Skeletal muscle satellite cell (primary cell): ENCODE results near the gene ANKRD29. TPM values are rescaled to one million over a fixed set of nuclear protein-coding genes. Genes with fewer than 3 reads are reported as not detected.
"Not testable (repeated sequence)": the region's sequence is repeated elsewhere in the genome, so short reads cannot be mapped to it uniquely, and the experiment has no call there.

Experiments
- H3K27me3 ChIP-seq: 2 replicates; pipeline ENCODE4 v1.7.0; 2013; ENCODE audit warnings: low read length; ENCODE audit not compliant: control insufficient read depth, insufficient read depth
- H3K36me3 ChIP-seq: 2 replicates; pipeline ENCODE4 v1.7.0; 2013; ENCODE audit warnings: mild to moderate bottlenecking, control low read depth, low read length; ENCODE audit not compliant: insufficient read depth
- H3K4me1 ChIP-seq: 2 replicates; pipeline ENCODE4 v1.7.0; 2013; ENCODE audit warnings: low read length; ENCODE audit not compliant: control insufficient read depth, insufficient read depth
- H3K4me2 ChIP-seq: 2 replicates; pipeline ENCODE4 v1.7.0; 2013; ENCODE audit warnings: mild to moderate bottlenecking, low read length
- H3K4me3 ChIP-seq: 2 replicates; pipeline ENCODE4 v1.7.0; 2013; ENCODE audit warnings: low read length
- H3K9ac ChIP-seq: 2 replicates; pipeline ENCODE4 v1.7.0; 2013; ENCODE audit warnings: mild to moderate bottlenecking, low read depth, low read length, moderate library complexity
- H3K9me3 ChIP-seq: replicated peaks from 2 replicates; pipeline ENCODE4 v1.7.0; 2013; ENCODE audit warnings: mild to moderate bottlenecking, control low read depth, low read length
- small RNA-seq: library from RNA; depleted of rRNA; stranded (forward); fragments of <200 nt; gene quantifications from one replicate; pipeline ENCODE3, GENCODE V24; 2012

Gene ANKRD29

GRCh38 chr18:23565916-23566547 lies 96.7 kb downstream of the ANKRD29 start:
- Histone ChIP-seq H3K9me3 (no peaks in the 10 kb centered on the region), H3K27me3 (no peaks in the 10 kb centered on the region), H3K4me2 (no peak overlapping the region), H3K4me3 (no peak overlapping the region), H3K4me1 (peaks cover 7% of the 10 kb centered on the region), H3K36me3 (peaks cover 85% of the 10 kb centered on the region), H3K9ac (no peak overlapping the region)

DNA sequence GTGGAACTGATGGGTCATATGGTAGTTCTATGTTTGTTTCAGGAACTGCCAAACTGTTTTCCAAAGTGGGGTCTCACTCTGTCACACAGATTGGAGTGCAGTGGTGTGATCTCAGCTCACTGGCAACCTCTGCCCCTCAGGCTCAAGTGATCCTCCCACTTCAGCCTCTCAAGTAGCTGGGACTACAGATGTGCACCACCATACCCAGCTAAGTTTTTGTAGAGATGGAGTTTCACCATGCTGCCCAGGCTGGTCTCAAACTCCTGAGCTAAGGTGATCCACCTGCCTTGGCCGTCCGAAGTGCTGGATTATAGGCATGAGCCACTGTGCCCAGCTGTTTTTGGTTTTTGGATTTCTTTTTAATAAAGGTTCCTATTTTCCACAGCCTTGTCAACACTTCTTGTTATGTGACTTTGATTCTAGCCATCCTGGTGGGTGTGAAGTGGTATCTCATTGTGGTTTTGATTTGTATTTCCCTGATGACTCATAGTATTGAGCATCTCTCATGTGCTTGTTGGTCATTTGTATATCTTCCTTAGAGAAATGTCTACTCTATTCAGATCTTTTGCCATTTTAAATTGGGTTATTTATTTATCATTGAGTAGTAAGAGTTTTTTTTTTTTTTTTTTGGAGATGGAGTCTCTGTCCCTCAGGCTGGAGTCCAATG lies 99.2 kb downstream of the ANKRD29 start:
- Histone ChIP-seq H3K36me3 (peaks cover 74% of the 10 kb centered on the region), H3K4me2 (no peak overlapping the region), H3K4me1 (peaks cover 7% of the 10 kb centered on the region), H3K9me3 (no peaks in the 10 kb centered on the region), H3K4me3 (no peak overlapping the region), H3K9ac (no peak overlapping the region), H3K27me3 (no peaks in the 10 kb centered on the region)

- Histone ChIP-seq H3K36me3 (peaks cover 74% of the 10 kb centered on the region), H3K4me3 (no peak overlapping the region), H3K4me1 (peaks cover 7% of the 10 kb centered on the region), H3K9me3 (no peaks in the 10 kb centered on the region), H3K4me2 (no peak overlapping the region), H3K27me3 (no peaks in the 10 kb centered on the region), H3K9ac (no peak overlapping the region)
Observed at GRCh38 chr18:23560186-23560585, 102.5 kb downstream of the ANKRD29 start.

- H3K4me2 ChIP-seq, H3K9me3 ChIP-seq, H3K4me3 ChIP-seq, H3K9ac ChIP-seq, H3K4me1 ChIP-seq, H3K27me3 ChIP-seq: not testable (repeated sequence)
- H3K36me3 ChIP-seq, result peaks cover 80% of the 10 kb centered on the region
Observed at GRCh38 chr18:23557511-23557910, 105.2 kb downstream of the ANKRD29 start.

DNA sequence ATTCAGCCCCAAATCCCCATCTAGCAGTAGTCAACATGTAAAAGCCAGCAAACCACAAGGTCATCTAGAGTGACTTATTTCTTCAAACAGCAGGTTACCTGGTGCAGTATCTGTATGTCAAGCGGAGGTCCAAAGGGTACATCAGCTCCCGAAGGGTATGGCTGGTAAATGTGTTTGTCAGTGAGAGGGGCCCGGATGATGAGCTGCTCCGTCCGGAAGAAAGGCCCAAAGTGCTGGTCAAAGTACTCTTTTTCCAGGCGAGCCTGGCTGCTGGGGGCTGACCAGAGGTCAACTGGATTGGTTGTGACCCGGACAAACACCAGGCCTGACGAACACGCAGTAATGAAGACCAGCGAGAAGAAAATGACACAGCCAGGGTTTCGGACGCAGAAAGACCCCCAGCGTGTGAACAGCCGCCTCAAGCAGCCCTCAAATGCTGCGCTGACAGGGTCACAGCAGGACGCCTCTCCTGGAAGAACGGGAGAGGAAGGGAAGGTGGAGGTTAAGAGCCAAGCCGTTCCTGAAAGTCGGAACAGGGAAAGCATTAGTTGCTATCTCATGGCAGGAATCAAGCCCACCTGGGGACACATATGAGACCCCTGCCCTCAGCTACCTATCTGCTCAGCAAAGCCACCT lies 106.4 kb downstream of the ANKRD29 start:
- Histone ChIP-seq H3K36me3 (peaks cover 80% of the 10 kb centered on the region), H3K4me1 (no peaks in the 10 kb centered on the region), H3K9ac (no peak overlapping the region), H3K9me3 (no peaks in the 10 kb centered on the region), H3K4me2 (no peak overlapping the region), H3K4me3 (no peak overlapping the region), H3K27me3 (no peaks in the 10 kb centered on the region)

DNA sequence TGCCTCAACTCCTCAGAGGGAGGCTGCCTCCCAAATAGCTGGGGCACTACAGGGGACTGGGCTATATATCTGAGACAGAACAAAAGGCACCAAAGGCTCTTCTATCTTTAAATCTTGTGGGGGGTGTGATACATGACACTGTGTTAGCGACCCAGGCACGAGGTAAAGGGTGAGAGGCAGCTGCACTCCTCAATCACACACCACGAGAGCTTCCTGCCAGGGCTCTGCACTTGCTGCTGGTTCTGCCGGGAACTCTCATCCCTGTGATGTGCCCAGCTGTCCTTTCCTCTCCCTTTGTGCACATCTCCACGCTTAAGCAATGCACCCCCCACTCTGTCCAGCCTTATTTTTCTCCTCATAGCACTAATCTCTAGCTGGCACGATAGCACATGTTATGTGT lies 108.8 kb downstream of the ANKRD29 start:
- Histone ChIP-seq H3K36me3 (peaks cover 78% of the 10 kb centered on the region), H3K9ac (no peak overlapping the region), H3K27me3 (no peaks in the 10 kb centered on the region), H3K4me3 (no peak overlapping the region), H3K4me1 (no peaks in the 10 kb centered on the region), H3K4me2 (no peak overlapping the region), H3K9me3 (no peaks in the 10 kb centered on the region)

DNA sequence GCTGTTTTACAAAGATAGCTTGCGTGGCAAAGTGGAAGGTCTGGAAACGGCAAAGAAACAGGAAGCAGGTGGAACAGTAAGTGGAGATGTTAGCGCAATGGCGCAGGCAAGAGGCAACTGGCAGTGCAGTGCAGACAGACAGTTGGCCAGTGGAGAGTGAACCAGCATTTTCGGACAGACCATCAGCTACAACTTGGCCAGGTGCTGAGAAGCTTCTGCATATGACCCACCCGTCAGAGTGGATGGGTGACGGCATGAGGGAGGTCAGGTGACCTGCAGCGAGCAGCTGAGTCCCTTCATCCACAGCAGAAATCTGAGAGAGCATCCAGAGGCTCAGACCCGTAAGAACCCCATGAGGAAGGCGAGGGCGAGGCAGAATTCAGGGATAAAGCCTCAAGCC lies 110.2 kb downstream of the ANKRD29 start:
- Histone ChIP-seq H3K9me3 (no peaks in the 10 kb centered on the region), H3K36me3 (peaks cover 83% of the 10 kb centered on the region), H3K9ac (no peak overlapping the region), H3K27me3 (no peaks in the 10 kb centered on the region), H3K4me2 (no peak overlapping the region), H3K4me1 (no peaks in the 10 kb centered on the region), H3K4me3 (no peak overlapping the region)

- no peak overlapping the region for H3K4me3 ChIP-seq
- no peak overlapping the region for H3K4me2 ChIP-seq
- H3K4me1 ChIP-seq, result no peaks in the 10 kb centered on the region
- peaks cover 85% of the 10 kb centered on the region for H3K36me3 ChIP-seq
- H3K27me3 ChIP-seq, result no peaks in the 10 kb centered on the region
- no peak overlapping the region for H3K9ac ChIP-seq
- no peaks in the 10 kb centered on the region for H3K9me3 ChIP-seq
Observed at GRCh38 chr18:23551978-23552377, 110.7 kb downstream of the ANKRD29 start.

DNA sequence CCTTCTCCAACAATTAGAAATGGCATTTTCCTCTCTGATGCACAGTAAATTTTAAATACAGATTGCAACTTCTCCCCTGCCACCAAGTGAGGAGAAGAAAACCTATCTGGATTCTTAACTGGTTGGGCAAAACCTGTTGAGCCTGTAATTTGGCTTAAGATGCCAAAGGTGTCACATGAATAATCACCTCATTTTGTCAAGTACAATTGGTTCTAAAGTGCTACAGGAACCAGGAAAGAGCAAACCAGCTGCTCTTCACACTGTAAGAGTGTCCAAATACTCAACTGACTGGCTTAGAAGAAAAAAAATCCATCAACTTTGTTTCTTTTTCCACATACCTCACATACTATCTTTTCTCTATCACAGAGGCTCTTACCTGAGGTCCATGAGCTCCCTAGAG lies 111.8 kb downstream of the ANKRD29 start:
- H3K36me3 ChIP-seq, result peaks cover 83% of the 10 kb centered on the region
- H3K4me2 ChIP-seq, result no peak overlapping the region
- no peaks in the 10 kb centered on the region for H3K27me3 ChIP-seq
- H3K9ac ChIP-seq, result no peak overlapping the region
- H3K9me3 ChIP-seq, result no peaks in the 10 kb centered on the region
- H3K4me3 ChIP-seq, result no peak overlapping the region
- H3K4me1 ChIP-seq, result no peaks in the 10 kb centered on the region

Small RNAs within 50 kb of the gene (small RNA-seq; reads per million reads assigned to genes)
- gene RF00019, result not detected
